Glomerular endothelial cell (primary cell): ENCODE results near the gene PRRT1. TPM values are rescaled to one million over a fixed set of nuclear protein-coding genes. Genes with fewer than 3 reads are reported as not detected.
A peak's percentile ranks its signal among the peaks of the same experiment; 100 is the strongest.

ENCODE experiments used
- DNase-seq: peaks from one replicate; pipeline ENCODE4 v3.0.0-alpha.2; 2011; ENCODE audit warnings: low read depth, low spot score; ENCODE audit errors: extremely low read depth
- total RNA-seq: library from RNA; depleted of rRNA; stranded (reverse); fragments of >200 nt; gene quantifications from 2 replicates; pipeline ENCODE4 v1.2.3, GENCODE V29; 2015

PRRT1 gene
- total RNA-seq, 1 donor from 2014 or later, result 0.70 TPM

- DNase-seq, result no peak
Measured at GRCh38 chr6:32175711-32176475, 24.2 kb upstream of the PRRT1 start, which contains the start of gene AGPAT1. Gene AGPAT1, minus strand, starts transcription at chr6:32176084. Its CDS starts 4,588 bp downstream, at chr6:32171496.

- DNase-seq, result no peak
Measured at GRCh38 chr6:32175322-32175710, 23.6 kb upstream of the PRRT1 start.

GRCh38 chr6:32174416-32174815, 22.7 kb upstream of the PRRT1 start:
- no peak for DNase-seq

GRCh38 chr6:32173051-32173727, 21.4 kb upstream of the PRRT1 start:
- no peak for DNase-seq

GRCh38 chr6:32171234-32171633, 19.5 kb upstream of the PRRT1 start:
- no peak for DNase-seq

GRCh38 chr6:32170294-32170693, 18.6 kb upstream of the PRRT1 start:
- no peak for DNase-seq

- DNase-seq, result no peak
Measured at GRCh38 chr6:32168807-32169591, 17.3 kb upstream of the PRRT1 start.

- DNase-seq, result no peak
Measured at GRCh38 chr6:32168350-32168749, 16.6 kb upstream of the PRRT1 start.

- DNase-seq, result no peak
Measured at GRCh38 chr6:32167761-32168262, 16.1 kb upstream of the PRRT1 start.

- DNase-seq, result no peak
Measured at GRCh38 chr6:32167154-32167760, 15.5 kb upstream of the PRRT1 start.

- DNase-seq, result no peak
Measured at GRCh38 chr6:32166411-32167061, 14.8 kb upstream of the PRRT1 start.

GRCh38 chr6:32164295-32164694, 12.6 kb upstream of the PRRT1 start, which contains the start of gene EGFL8:
Gene EGFL8, plus strand, starts transcription at chr6:32164595. Its CDS starts 1,571 bp downstream, at chr6:32166166.
- DNase-seq, result no peak

- DNase-seq, result no peak
Measured at GRCh38 chr6:32163559-32164258, 12.0 kb upstream of the PRRT1 start.

- no peak for DNase-seq
Measured at GRCh38 chr6:32158052-32158451, 6.3 kb upstream of the PRRT1 start.

- no peak for DNase-seq
Measured at GRCh38 chr6:32156891-32157290, 5.2 kb upstream of the PRRT1 start.

GRCh38 chr6:32154514-32155161, 2.9 kb upstream of the PRRT1 start:
- no peak for DNase-seq

GRCh38 chr6:32153564-32154513, 2.1 kb upstream of the PRRT1 start, which contains the start of gene PPT2:
Gene PPT2, plus strand, starts transcription at chr6:32154141. Its CDS starts 454 bp downstream, at chr6:32154595.
- peak; percentile 72 for DNase-seq
